ENCODE data around the gene TUBGCP5.
"Not testable (repeated sequence)": the region's sequence is repeated elsewhere in the genome, so short reads cannot be mapped to it uniquely, and the experiment has no call there.

The TUBGCP5 gene

DNA sequence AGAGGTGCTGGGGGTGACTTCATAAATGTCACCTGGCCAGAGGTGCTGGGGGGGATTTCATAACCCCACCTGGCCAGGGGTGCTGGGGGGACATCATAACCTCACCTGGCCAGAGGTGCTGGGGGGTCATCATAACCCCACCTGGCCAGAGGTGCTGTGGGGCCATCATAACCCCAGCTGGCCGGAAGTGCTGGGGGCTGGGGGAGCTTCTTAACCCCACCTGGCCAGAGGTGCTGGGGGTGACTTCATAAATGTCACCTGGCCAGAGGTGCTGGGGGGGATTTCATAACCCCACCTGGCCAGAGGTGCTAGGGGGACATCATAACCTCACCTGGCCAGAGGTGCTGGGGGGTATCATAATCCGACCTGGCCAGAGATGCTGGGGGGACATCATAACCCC lies 4.6 kb upstream of the TUBGCP5 start:
- not testable (repeated sequence) for DNase-seq (ENCODE audit: low read depth, low spot score); H3K27ac ChIP-seq

DNA sequence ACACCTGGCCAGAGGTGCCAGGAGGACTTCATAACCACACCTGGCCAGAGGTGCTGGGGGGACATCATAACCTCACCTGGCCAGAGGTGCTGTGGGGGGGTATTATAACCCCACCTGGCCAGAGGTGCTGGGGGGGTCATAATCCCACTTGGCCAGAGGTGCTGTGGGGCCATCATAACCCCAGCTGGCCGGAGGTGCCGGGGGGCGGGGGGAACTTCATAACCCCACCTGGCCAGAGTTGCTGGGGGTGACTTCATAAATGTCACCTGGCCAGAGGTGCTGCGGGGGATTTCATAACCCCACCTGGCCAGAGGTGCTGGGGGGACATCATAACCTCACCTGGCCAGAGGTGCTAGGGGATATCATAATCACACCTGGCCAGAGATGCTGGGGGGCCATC lies 4.2 kb upstream of the TUBGCP5 start:
- not testable (repeated sequence) for H3K27ac ChIP-seq; DNase-seq (ENCODE audit: low read depth, low spot score)

DNA sequence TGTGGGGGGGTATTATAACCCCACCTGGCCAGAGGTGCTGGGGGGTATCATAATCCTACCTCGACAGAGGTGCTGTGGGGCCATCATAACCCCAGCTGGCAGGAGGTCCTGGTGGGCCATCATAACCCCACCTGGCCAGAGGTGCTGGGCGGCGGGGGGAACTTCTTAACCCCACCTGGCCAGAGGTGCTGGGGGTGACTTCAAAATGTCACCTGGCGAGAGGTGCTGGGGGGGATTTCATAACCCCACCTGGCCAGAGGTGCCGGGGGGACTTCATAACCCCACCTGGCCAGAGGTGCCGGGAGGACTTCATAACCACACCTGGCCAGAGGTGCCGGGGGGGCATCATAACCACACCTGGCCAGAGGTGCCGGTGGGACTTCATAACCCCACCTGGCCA lies 2.4 kb upstream of the TUBGCP5 start:
- H3K27ac ChIP-seq; DNase-seq (ENCODE audit: low read depth, low spot score): not testable (repeated sequence)

DNA sequence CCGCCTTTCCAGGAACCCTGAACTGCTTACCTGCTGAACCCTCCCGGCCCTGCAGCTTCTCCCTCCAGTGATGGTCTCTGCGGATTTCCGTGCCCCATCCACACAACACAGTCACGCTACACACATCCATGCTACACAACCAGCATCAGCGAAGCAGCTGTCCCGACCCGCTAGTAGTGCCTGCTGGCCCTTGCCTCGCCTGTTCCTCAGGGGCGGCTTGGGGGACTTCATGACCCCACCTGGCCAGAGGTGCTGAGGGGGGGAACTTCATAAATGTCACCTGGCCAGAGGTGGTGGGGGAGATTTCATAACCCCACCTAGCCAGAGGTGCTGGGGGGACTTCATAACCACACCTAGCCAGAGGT lies 530 bp upstream of the TUBGCP5 start:
- peak overlapping the region; percentile 77 for H3K27ac ChIP-seq
- DNase-seq (ENCODE audit: low read depth, low spot score), result no peak

DNA sequence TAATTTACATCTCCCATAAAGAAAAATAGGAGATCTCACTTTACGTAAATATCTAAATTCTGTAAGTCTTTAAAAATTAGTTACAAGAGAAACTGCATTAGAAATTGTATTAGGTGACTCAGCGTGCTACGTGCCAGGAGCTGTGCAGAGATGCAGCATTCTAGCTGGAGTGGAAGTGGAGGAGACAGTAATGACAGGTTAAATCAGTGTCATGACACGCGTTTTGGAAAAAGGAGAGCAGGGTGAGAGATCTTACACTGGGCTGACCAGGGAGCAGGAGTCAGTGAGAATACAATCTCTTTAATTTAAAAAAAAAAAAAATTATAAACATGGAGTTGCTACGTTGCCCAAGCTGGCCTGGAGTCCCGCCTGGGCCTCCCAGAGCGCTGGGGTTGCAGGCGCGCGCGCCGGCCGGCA lies 635 bp downstream of the TUBGCP5 start:
- H3K27ac ChIP-seq, result peak overlapping the region; percentile 77
- no peak for DNase-seq (ENCODE audit: low read depth, low spot score)

DNA sequence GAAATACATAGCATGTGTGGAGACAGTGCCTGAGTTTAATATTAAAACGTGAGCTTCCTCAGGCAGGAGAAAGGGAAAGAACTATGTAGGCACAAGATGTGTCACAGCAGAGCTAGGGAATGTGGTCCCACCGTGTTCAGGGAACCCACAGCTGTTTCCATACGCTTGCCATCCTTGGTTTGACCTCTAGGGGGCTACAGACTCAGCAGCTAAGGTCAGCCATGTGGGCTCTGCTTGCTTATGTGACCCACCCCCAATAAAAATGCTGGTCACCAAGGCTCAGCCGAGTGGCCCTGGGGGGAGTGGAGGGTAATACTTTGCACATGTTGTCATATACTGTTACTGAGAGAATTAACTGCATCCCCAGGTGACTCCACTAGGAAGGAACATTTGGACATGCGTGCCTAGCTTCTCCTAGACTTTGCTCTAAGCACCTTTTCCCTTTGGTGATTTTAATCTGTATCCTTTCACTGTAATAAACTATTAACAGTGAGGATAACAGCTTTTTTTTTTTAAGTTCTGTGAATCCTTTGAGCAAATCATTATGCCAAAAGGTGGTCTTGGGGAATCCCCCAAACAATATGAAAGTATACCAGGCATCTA lies 3.3 kb downstream of the TUBGCP5 start:
- H3K27ac ChIP-seq, result no peak overlapping the region
- no peak for DNase-seq (ENCODE audit: low read depth, low spot score)

DNA sequence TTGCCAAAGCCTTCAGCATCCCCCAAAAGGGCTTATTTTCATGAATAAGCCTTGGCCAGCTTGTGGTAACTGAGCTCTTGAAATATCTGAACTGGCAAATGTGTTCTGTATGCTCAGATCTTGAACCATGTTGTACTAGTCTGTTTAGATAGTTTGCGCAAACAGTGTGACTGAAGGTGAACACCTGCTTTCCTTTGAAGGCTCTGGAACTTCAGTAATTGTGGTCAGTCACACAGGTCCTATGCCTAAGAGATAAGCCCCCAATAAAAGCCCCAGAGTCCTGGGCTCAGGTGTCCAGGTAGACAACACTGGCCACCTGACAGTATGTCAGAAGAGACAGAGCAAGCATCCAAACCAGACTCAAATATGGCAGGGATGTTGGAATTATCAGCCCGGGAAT lies 5.4 kb downstream of the TUBGCP5 start:
- DNase-seq (ENCODE audit: low read depth, low spot score), result no peak
- H3K27ac ChIP-seq, result no peak overlapping the region

DNA sequence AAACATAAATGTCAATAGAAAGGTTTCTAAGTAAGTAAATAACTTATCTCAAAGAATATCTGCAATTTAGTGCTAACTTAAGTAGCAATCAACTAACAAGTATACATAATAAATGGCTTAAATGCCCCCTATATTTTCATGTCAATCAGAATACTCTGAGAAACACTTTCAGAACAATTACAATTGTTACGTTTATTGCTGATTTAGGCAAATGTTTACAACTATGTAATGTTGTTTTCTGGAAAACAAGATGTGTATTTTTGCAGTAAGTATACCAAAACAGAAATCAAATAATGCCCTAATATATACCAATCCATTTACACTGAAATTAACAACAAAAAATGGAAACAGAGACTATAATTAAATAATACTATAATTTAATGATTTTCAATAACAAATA lies 13.2 kb downstream of the TUBGCP5 start:
- DNase-seq (ENCODE audit: low read depth, low spot score), result no peak
- H3K27ac ChIP-seq, result no peak overlapping the region

DNA sequence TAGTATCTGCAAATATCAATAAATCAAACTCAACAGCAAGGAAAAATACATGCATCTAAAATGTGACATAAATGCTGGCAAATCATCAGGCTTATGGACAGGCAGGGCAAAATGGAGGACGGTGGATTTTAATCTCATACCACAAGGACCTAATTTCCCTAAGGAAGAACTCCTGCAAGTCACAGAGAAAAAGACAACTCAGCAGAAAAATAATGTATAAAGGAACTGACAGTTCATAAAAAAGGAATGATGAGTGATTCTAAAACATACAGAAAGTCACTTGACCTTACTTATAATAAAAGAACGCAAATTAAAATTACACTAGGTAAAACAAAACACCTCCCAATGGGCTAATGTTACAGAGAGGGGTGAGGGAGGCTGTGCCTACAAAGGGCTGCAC lies 17.2 kb downstream of the TUBGCP5 start:
- no peak overlapping the region for H3K27ac ChIP-seq
- no peak for DNase-seq (ENCODE audit: low read depth, low spot score)

DNA sequence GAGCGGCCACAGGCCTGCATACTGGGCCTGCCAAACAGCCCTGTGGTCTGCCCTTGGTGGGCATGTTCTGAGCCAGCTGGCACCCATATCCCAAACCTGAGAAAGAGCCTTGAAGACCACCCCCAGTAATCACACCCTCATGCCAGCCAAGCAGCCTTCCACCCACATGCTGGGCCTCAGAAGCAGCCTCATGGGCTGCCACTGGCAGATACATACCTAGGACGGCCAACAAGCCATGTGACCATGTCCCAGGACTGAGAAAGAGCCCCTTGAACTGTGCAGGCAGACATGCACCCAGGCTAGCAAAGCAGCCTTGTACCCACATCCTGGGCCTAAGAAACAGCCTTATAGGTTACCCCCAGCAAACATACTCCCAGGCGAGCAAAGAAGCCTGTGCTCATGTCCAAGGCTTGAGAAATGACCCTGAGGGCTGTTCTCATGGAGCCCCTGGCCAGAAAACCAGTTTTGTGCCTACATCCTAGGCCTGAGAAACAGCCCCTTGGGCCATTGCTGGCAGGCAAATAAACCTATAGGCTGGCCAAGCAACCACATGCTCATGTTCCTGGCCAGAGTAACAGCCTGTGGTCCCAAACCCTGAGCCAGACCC lies 24.9 kb downstream of the TUBGCP5 start:
- no peak for DNase-seq (ENCODE audit: low read depth, low spot score)
- H3K27ac ChIP-seq, result no peak overlapping the region

DNA sequence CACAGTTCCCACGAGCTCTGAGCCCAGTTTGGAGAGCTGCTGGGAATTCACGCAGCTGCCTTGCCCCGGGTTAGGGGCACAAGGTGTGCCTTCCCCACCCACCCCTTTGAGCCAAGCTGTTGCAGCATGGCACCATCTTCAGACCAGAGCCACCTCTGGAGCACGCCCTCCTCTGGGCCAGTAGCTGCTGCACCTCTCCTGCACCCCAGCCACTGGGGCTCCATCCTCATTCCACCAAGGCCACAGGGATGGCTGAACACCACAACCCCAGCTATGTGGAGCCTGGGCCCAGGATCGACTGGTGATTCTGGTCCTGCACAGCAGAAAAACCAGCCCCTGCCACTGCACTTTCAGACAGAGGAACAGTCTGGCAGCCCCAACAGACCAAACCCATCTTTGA lies 25.7 kb downstream of the TUBGCP5 start:
- no peak overlapping the region for H3K27ac ChIP-seq
- DNase-seq (ENCODE audit: low read depth, low spot score), result no peak

DNA sequence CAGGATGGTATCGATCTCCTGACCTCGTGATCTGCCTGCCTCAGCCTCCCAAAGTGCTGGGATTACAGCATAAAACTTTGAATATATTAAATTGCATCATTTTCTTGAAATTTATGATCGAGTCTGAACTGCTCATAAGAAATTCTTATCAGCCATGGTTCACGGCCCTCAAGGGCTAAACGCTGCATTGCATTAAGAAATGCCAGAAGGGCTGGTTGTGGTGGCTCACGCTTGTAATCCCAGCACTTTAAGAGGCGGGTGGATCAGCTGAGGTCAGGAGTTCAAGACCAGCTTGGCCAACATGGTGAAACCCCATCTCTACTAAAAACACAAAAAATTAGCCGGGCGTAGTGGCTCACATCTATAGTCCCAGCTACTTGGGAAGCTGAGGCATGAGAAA lies 26.8 kb downstream of the TUBGCP5 start:
- DNase-seq (ENCODE audit: low read depth, low spot score); H3K27ac ChIP-seq: not testable (repeated sequence)

DNA sequence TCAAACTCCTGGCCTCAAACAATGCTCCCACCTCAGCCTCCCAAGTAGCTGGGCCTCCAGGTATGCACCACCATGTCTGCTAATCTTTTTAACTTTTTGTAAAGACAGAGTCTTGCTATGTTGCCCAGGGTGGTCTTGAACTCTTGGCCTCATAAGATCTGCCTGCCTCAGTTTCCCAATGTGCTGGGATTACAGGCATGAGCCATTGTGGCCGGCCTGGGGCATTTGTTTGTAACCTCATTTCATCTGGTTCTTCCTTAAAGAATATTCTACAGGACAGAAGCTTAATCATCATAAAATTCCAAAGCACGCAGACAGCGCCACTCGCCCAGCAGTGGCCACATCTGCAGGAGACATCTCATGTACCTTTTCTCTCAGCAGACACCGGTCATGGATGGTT lies 35.6 kb downstream of the TUBGCP5 start:
- H3K27ac ChIP-seq, result no peak overlapping the region
- DNase-seq (ENCODE audit: low read depth, low spot score), result no peak

DNA sequence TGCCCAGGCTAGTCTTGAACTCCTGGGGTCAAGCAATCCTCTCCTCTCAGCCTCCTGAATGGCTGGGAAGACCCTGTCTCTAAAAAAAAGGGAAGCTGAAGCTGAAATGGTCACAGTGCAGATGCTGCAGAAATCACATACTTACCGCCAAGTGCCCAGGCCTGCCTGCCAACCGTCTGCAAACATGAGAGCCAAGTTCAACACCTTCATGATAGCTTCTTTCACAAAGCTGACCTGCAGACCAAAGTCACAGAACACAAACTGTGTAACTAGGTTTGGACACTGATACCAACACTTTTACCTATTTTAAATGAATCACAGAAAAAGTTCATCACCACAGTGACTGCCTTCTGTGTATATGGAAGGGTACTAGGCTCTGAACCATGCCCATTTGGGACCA lies 36.4 kb downstream of the TUBGCP5 start:
- no peak overlapping the region for H3K27ac ChIP-seq
- DNase-seq (ENCODE audit: low read depth, low spot score), result no peak

DNA sequence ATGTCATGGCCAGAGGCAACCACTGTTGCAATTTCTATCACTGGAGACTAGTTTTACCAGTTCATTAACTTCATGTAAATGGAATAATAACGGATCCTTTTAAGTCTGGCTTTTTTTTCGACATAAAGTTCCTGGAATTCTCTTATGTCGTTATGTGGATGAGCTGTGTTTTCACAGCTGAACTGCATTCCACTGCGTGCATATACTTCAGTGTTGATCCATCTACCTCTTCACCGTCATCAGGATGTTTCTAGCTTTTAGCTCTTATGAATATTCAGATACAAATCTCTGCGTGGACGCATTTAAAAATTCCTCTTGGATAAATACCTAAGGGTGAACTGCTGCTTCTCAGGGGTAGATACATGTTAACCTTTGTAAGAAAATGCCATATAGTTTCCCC lies 43.6 kb downstream of the TUBGCP5 start:
- H3K27ac ChIP-seq, result no peak overlapping the region
- DNase-seq (ENCODE audit: low read depth, low spot score), result no peak

DNA sequence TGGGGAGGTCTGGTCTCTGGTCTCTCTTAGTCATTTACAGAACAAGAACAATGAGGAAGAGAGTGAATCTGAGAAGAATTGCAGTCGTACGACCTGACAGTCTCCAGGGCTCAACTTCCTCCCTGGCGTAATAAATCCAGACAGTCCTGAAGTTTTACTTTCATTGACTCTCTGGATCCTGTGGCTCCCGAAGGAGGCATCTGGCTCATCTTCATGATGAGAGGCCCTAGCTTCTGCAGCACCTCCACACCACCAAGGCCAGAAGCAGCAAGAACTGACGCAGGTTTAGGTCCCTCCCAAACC lies 47.4 kb downstream of the TUBGCP5 start:
- no peak for DNase-seq (ENCODE audit: low read depth, low spot score)
- no peak overlapping the region for H3K27ac ChIP-seq

DNA sequence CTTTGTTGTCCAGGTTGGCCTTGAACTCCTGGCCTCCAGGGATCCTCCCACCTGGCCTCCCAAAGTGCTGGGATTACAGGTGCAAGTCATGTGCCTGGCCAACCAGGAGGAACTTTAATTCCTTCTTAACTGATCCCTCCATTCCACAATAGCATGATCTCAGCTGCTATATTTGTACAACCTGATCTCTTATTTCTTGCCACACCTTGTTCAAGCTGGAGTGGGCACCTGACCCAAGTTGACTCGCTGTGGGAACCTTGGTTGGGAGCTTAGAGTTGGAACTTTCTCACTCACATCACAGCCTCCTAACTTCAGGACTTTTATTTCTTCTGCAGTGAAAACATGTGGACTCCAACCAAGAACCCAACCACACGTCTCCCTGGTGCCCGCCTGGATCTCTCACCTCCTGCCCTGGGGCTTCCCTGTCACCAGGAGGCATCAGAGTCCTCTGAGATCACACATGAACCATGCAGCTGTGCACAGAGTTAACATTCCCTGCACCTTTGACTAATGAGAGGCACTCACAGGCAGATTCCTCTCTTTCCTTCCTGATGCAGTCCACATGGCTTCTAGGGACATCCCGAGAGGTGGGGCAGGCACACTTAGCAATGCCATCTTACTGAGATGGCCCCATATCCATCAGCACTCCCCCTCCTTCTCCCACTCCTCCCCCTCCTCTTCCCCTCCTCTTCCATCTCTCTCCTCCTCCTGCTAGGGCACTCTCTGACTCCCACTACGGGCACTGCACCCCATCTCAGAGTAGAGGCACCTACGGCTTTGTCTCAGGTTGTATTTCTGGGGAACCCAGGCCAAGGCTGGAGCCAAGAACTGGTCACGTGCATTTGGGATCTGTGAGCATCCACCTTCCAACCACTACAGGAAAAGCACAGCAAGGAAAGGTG lies 49.5 kb downstream of the TUBGCP5 start:
- peak overlapping the region; percentile 26 for H3K27ac ChIP-seq
- DNase-seq (ENCODE audit: low read depth, low spot score), result peak; percentile 14

DNA sequence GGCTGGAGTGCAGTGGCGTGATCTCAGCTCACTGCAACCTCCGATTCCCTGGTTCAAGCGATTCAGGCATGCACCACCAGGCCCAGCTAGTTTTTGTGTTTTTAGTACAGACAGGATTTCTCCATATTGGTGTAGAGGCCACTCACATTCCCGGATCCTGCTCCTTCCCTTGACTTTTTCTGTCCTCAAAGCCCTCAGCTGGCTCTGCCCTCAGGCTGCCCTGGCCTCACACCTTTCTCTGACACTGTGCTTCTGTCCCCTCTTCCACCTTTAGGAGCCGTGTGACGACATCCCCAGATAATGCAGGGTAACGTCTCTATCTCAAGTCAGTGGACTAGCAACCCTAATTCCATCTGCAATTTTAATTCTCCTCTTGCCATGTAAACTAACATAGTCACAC lies 50.6 kb downstream of the TUBGCP5 start:
- no peak overlapping the region for H3K27ac ChIP-seq
- no peak for DNase-seq (ENCODE audit: low read depth, low spot score)

DNA sequence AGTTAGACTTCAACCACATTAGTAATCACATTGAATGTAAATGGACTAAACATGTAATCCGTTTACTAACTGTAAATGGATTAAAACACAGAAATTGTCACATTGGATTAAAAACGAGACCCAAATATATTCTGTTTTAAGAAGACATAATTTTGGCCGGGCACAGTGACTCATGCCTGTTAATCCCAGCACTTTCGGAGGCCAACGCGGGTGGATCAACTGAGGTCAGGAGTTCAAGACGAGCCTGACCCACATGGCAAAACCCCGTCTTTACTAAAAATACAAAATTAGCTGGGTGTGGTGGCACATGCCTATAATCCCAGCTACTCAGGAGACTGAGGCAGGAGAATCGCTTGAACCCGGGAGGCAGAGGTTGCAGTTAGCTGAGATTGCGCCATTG lies 57.4 kb downstream of the TUBGCP5 start:
- not testable (repeated sequence) for DNase-seq (ENCODE audit: low read depth, low spot score); H3K27ac ChIP-seq

DNA sequence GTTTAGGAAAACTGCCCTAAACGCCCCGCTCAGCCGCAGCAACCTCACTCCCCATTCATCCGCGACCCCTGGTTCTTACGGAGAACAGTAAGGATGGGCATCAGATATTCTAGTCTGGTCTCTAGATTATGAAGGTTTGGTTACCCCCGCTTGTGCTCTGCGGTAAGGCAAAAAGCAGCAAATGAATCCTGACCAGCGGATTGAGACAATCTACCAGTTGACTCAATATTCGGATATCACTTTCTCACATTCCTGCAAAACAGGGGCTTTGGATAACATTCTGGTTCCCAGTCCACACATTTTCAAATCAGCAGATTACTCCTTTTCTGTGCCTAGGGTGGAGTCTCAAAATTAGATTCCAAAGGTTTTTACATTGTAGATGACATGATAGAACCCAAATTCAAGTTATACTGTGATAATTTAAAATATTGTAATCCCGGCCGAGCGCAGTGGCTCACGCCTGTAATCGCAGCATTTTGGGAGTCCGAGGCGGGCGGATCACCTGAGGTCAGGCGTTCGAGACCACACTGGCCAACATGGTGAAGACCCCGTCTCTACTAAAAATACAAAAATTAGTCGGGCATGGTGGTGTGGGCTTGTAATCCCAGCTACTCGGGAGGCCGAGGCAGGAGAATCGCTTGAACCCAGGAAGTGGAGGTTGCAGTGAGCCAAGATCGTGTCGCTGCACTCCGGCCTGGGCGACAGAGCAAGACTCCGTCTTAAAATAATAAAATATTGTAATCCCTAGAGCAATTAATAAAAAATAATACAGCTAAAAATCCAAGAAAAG lies 58.1 kb downstream of the TUBGCP5 start:
- DNase-seq (ENCODE audit: low read depth, low spot score), result no peak
- peak overlapping the region; percentile 87 for H3K27ac ChIP-seq

Measured in epithelial cell of prostate (primary cell).